Esophagus (tissue), 2 donors: Measurements from ENCODE around the gene RBM15. TPM values are rescaled to one million over a fixed set of nuclear protein-coding genes. Genes with fewer than 3 reads are reported as not detected.
A peak's percentile ranks its signal among the peaks of the same experiment; 100 is the strongest.

Source experiments
- H3K27ac ChIP-seq, 2 donors: one replicate each; pipeline ENCODE4 v1.5.1; 2013; ENCODE audit warnings: low read depth in 2 of 2, mild to moderate bottlenecking in 2 of 2, inconsistent platforms in 1 of 2, low read length in 1 of 2, moderate library complexity in 1 of 2
- H3K27me3 ChIP-seq, 2 donors: one replicate each; pipeline ENCODE4 v1.6.1; 2013; ENCODE audit warnings: low read length in 2 of 2, control low read depth in 1 of 2, mild to moderate bottlenecking in 1 of 2; ENCODE audit not compliant: insufficient read depth in 2 of 2, control insufficient read depth in 1 of 2
- H3K36me3 ChIP-seq, 2 donors: one replicate each; pipeline ENCODE4 v1.6.1; 2013; ENCODE audit warnings: low read length in 1 of 2; ENCODE audit not compliant: control insufficient read depth in 2 of 2, insufficient read depth in 2 of 2
- H3K4me1 ChIP-seq, 2 donors: one replicate each; pipeline ENCODE4 v1.6.1; 2013; ENCODE audit warnings: low read length in 1 of 2; ENCODE audit not compliant: control insufficient read depth in 2 of 2, insufficient read depth in 2 of 2
- H3K4me3 ChIP-seq, 2 donors: one replicate each; pipeline ENCODE4 v1.5.1; 2013; ENCODE audit warnings: low read length in 2 of 2, mild to moderate bottlenecking in 2 of 2, low read depth in 1 of 2, moderate library complexity in 1 of 2
- H3K9me3 ChIP-seq, 2 donors: one replicate each; pipeline ENCODE4 v1.6.1; 2013; ENCODE audit warnings: mild to moderate bottlenecking in 2 of 2, low read depth in 1 of 2, low read length in 1 of 2, moderate library complexity in 1 of 2; ENCODE audit not compliant: control insufficient read depth in 2 of 2, insufficient read depth in 1 of 2
- whole genome bisulfite sequencing, 2 donors: extraction: QIAGEN DNeasy Blood & Tissue Kit; methylation state at CpG; one replicate each; pipeline ENCODE4 v1.1.7; 2013; 5-methylcytosine and 5-hydroxymethylcytosine counted together
- polyA plus RNA-seq, 2 donors: library from polyadenylated mRNA; stranded (reverse); fragments of 200-250 nt; gene quantifications; one replicate each; pipeline ENCODE4 v1.2.3, GENCODE V29; 2013
- donor health status: healthy with polysubstance abuse.
- donor health status: Bipolar disorder and iron deficiency.

RBM15 gene
- polyA plus RNA-seq, 2 donors = 2.0 to 4.8 TPM

GRCh38 chr1:110336300-110337039 is 2.7 kb upstream of the RBM15 start:
- Histone ChIP-seq H3K27ac (no peak overlapping the region), H3K27me3 (no peaks in the 10 kb centered on the region), H3K9me3 (no peaks in the 10 kb centered on the region), H3K4me1 (peaks cover 6 to 14% of the 10 kb centered on the region in 2 donors), H3K36me3 (peaks cover 0 to 8% of the 10 kb centered on the region in 2 donors), H3K4me3 (no peak overlapping the region)
- WGBS, 2 donors = 39 to 40% methylated on average over 1 of the region's 1 CpG

GRCh38 chr1:110337704-110338308 is 1.4 kb upstream of the RBM15 start:
- H3K4me3 ChIP-seq = peak overlapping the region; percentile 65 to 66
- WGBS, 2 donors = 0 to 1% methylated on average over 36 of the region's 36 CpGs
- H3K36me3 ChIP-seq = peaks cover 4 to 14% of the 10 kb centered on the region in 2 donors
- H3K9me3 ChIP-seq = no peaks in the 10 kb centered on the region
- H3K27me3 ChIP-seq = no peaks in the 10 kb centered on the region
- H3K4me1 ChIP-seq = peaks cover 11 to 18% of the 10 kb centered on the region in 2 donors
- peak overlapping the region; percentile 99 for H3K27ac ChIP-seq

DNA sequence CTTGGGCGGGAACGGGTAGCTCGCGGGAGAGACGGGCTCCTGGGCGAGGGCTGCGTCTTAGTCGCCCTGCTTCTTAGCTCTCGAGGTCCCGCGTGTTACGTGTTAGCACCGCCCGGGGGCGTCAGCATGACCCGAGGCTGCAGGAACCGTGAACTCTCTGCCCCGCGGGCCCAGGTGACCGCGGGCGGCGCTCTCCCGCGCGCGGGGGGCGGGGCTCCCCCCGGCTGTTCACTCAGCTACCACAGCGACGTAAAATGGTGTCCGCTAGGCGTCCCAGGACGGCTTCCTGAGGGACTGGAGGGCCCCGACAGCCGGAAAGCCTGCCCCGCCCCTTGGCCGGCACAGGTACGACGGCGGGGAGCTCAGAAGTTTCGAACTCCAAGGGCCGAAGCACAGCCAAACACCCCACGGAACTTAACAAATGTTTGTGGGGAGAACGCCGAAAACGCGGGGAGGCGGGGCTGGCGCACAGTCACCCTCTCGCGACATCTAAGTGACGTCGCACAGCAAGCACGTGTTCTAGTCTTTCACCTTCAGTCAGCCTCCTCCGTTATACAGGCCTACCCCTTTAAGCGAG is 780 bp upstream of the RBM15 start:
- WGBS, 2 donors = 0 to 1% methylated on average over 57 of the region's 57 CpGs
- H3K27ac ChIP-seq = peak overlapping the region; percentile 99
- H3K36me3 ChIP-seq = peaks cover 4 to 14% of the 10 kb centered on the region in 2 donors
- H3K4me3 ChIP-seq = peak overlapping the region; percentile 65 to 66
- no peaks in the 10 kb centered on the region for H3K9me3 ChIP-seq
- peaks cover 11 to 18% of the 10 kb centered on the region in 2 donors for H3K4me1 ChIP-seq
- no peaks in the 10 kb centered on the region for H3K27me3 ChIP-seq

- Histone ChIP-seq H3K27me3 (no peaks in the 10 kb centered on the region), H3K4me3 (peak overlapping the region; percentile 74 to 91), H3K27ac (peak overlapping the region; percentile 89 to 94), H3K9me3 (no peaks in the 10 kb centered on the region), H3K36me3 (peaks cover 4 to 14% of the 10 kb centered on the region in 2 donors), H3K4me1 (peaks cover 11 to 18% of the 10 kb centered on the region in 2 donors)
- WGBS, 2 donors = 0 to 1% methylated on average over 77 of the region's 77 CpGs
Observed at GRCh38 chr1:110339407-110340206, 430 bp downstream of the RBM15 start.

DNA sequence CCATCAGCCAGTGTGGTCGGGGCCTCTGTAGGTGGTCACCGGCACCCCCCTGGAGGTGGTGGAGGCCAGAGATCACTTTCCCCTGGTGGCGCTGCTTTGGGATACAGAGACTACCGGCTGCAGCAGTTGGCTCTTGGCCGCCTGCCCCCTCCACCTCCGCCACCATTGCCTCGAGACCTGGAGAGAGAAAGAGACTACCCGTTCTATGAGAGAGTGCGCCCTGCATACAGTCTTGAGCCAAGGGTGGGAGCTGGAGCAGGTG is 961 bp downstream of the RBM15 start:
- H3K27ac ChIP-seq = peak overlapping the region in 1 of 2 donors; percentile 94
- no peaks in the 10 kb centered on the region for H3K9me3 ChIP-seq
- H3K27me3 ChIP-seq = no peaks in the 10 kb centered on the region
- H3K4me1 ChIP-seq = peaks cover 11 to 18% of the 10 kb centered on the region in 2 donors
- WGBS, 2 donors = 6 to 8% methylated on average over 9 of the region's 9 CpGs
- peaks cover 4 to 14% of the 10 kb centered on the region in 2 donors for H3K36me3 ChIP-seq
- H3K4me3 ChIP-seq = peak overlapping the region; percentile 74 to 91

GRCh38 chr1:110341146-110341871 is 2.1 kb downstream of the RBM15 start:
- 83 to 84% methylated on average over 27 of the region's 27 CpGs for WGBS, 2 donors
- Histone ChIP-seq H3K4me1 (peaks cover 11 to 18% of the 10 kb centered on the region in 2 donors), H3K9me3 (no peaks in the 10 kb centered on the region), H3K4me3 (peak overlapping the region in 1 of 2 donors; percentile 10), H3K27ac (no peak overlapping the region), H3K27me3 (no peaks in the 10 kb centered on the region), H3K36me3 (peaks cover 4 to 14% of the 10 kb centered on the region in 2 donors)

DNA sequence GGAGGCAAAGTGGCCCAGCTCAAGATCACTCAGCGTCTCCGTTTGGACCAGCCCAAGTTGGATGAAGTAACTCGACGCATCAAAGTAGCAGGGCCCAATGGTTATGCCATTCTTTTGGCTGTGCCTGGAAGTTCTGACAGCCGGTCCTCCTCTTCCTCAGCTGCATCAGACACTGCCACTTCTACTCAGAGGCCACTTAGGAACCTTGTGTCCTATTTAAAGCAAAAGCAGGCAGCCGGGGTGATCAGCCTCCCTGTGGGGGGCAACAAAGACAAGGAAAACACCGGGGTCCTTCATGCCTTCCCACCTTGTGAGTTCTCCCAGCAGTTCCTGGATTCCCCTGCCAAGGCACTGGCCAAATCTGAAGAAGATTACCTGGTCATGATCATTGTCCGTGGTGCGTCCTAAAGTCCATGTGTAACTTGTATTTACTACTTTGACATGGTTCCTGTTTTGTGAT is 2.7 kb downstream of the RBM15 start:
- Histone ChIP-seq H3K9me3 (no peaks in the 10 kb centered on the region), H3K27ac (no peak overlapping the region), H3K4me3 (peak overlapping the region in 1 of 2 donors; percentile 10), H3K27me3 (no peaks in the 10 kb centered on the region), H3K36me3 (peaks cover 6 to 14% of the 10 kb centered on the region in 2 donors), H3K4me1 (peaks cover 14 to 18% of the 10 kb centered on the region in 2 donors)
- WGBS, 2 donors = 55 to 58% methylated on average over 9 of the region's 9 CpGs

- H3K27me3 ChIP-seq = no peaks in the 10 kb centered on the region
- 50 to 56% methylated on average over 2 of the region's 2 CpGs for whole genome bisulfite sequencing, 2 donors
- no peak overlapping the region for H3K27ac ChIP-seq
- H3K4me3 ChIP-seq = no peak overlapping the region
- H3K36me3 ChIP-seq = peaks cover 9 to 14% of the 10 kb centered on the region in 2 donors
- peaks cover 18 to 19% of the 10 kb centered on the region in 2 donors for H3K4me1 ChIP-seq
- H3K9me3 ChIP-seq = no peaks in the 10 kb centered on the region
Observed at GRCh38 chr1:110343249-110343648, 4.1 kb downstream of the RBM15 start.

DNA sequence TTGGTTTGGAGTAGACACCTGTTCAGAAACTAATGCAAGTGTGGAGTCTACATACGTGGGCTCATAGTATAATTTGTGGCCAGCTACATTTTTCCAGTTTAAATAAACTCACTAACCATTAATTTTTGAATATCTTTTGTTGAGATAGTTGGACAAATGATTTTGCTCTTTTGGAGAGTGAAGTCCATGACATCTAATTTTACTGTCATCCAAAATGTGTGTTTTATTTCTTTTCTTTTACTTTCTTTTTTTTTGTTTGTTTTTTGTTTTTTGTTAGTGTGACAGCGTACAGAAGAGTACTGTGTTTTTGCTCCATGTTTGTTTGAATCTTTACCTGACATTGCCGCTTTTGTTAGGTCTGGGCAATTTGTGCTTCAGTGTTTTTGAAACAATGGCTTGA is 5.0 kb downstream of the RBM15 start:
- Histone ChIP-seq H3K4me1 (peaks cover 18 to 19% of the 10 kb centered on the region in 2 donors), H3K36me3 (peaks cover 9 to 14% of the 10 kb centered on the region in 2 donors), H3K27me3 (no peaks in the 10 kb centered on the region), H3K9me3 (no peaks in the 10 kb centered on the region), H3K27ac (no peak overlapping the region), H3K4me3 (peak overlapping the region in 1 of 2 donors; percentile 16)
- 61 to 72% methylated on average over 3 of the region's 3 CpGs for WGBS, 2 donors
